ENCODE data around the gene UBL4B.

Gene UBL4B

GRCh38 chr1:110118636-110119396 is 6.6 kb downstream of the UBL4B start:
- DNase-seq = no peak

DNA sequence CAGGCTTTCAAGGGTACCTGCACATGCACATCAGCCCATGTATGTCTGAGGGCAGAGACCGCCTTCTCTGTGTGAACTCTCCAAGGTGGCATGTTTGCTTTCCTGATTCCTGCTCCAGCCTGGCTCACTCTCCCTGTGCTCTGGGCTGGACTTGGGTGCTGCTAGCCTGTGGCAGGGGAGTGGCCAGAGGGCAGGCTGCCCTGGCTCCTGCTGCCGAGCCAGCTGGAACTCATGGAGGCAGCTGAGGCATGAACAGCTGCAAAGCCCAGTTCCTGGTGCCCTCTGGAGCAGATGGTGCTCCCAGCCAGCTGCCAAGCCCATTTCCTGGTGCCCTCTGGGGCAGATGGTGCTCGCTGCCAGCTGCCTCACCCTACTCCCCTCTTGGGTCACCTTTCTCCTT is 7.6 kb downstream of the UBL4B start:
- DNase-seq = no peak

DNA sequence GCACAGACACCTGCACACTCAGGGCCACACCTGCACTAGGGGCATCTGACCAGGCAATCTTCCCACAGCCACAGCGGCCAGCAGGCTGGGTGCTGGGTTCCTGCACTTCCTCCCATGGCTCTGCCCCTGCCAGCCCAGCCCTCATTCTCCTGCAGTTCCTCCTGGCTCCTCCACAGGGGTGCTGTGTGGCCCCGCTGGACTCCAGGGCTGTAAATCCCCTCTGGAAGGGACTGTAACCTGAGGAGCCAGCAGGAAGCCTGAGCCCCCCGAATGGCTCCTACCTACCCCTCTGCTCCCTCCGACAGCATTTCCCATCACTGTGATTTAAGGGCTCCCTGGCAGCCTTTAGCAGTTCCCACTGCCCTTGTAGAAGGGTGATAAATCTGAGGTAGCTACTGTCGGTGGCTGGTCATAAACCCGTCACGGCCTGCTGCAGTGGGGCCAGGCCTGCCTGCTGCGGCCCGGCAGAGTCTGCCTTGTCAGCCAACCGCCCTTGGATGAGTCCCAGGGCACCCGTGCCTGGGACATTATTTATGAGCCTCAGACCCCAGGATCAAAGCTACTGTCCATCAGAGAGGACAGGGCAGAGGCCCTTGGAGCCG is 8.8 kb downstream of the UBL4B start:
- DNase-seq = no peak

DNA sequence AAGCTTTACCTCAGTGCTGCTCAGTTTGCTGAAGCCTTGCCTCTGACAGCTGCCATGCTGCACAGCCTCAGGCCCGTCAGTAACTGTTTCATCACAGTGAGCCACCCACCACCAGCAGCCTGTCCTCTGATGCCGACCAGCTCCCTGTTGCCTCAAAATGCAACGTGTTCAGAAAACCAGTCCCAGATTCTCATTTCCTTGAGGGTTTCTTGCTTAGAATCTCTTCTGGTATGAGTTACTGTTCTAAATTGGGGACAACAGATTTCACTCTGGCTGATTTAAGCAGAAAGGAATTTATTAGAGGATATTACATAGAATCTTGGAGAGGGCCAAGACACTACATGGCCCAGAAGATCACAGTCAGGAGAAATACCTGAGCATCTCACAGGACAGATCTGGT is 11.0 kb downstream of the UBL4B start:
- no peak for DNase-seq

DNA sequence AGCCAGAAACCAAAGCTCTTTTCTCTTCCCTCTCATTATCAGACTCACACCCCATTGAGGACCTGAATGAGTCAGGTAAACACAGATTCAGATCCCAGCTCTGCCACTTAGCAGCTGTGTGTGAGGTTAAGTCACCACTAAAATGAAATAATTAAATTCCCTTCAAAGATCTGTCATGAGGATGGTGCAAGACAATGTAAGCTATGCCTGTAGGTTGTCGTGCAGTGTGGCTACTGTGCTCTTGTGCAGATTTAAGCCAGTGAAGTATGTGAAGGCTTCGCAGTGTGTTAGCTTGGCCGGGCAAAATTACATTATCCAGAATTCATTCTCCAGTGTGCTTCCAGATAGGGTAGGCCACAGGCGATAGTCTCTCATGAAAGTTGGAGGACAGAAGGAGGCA is 13.6 kb downstream of the UBL4B start:
- DNase-seq = no peak

DNA sequence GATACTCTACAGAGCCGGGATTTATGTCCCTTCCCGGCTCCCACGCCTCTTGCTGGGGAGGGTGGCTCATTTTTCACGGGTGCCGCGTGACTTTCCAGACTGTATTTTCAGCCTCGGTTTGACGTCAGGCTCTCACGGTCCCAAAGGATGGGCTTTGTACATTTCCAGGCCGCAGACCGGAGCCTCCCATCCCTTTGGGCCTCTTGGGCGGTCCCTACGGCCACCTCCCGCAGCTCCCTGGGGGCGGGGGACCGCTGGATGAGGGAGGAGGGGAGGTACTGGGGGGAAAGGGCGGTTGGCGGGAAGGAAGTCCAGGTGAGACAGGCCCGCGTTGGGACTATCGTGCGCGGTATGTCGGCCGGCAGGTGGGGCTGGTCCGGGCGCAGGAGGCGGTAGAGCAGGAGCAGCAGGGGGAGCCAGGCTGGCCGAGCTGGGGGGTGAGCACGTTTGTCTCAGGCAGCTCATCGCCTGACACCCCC is 17.9 kb downstream of the UBL4B start:
- DNase-seq = no peak

DNA sequence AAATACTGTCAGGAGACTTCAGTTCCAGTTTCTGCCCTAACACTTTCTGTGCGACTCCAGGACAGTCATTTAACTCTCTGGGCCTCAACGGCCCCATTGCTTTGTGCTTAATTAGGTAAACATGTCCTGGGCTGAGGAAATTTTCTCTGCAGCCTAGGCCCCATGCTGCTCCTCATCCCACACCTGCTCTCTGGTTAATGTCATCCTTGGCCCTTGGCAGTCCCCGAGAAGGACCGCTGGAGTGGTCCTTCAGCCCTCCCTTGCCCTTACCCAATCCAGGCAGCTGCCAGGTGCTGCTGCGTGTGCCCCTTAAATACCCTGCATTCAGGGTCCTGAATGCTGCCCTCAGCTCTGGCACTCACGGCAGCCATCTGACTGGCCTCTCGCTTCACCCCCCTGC is 18.7 kb downstream of the UBL4B start:
- no peak for DNase-seq

GRCh38 chr1:110132682-110133081 is 20.4 kb downstream of the UBL4B start:
- DNase-seq = no peak

DNA sequence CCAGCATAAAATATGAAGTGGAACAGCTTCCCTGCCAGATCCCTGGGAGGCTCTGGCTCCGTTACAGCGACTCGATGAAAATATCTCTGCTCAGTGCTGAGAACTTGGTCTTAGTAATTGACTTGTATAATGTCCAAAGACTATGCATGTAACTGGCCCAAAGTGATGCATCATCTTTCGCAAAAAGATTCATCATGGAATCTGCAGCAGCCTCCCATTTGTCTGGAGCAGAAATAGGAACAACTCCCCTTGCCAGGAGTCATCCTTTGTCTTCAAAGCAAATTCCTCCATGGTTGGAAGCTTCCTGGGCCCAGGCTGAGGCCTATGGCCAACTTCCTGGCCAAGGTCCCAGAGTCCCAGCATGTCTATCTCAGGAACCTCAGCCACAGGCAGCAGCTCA is 21.2 kb downstream of the UBL4B start:
- no peak for DNase-seq

- no peak for DNase-seq
Observed at GRCh38 chr1:110134050-110134595, 21.9 kb downstream of the UBL4B start.

DNA sequence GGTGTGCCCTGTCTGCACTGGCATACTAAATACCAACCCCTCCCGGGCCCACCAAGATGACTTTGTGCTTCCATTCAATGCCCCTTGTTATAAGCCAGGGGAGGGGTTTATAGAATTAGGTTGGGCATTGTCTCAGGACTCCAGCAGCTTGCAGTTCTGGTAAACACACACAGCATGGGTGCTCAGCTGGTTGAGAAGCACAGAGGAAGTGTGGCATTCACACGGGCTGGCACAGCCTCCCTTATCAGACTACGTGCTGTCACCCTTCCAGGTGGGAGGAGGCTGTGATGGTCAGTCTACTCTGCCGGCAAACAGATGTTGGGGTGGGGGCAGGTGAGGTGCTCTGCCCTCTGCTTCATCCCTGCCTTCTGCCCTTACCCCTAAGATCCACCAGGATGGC is 23.0 kb downstream of the UBL4B start:
- no peak for DNase-seq

- no peak for DNase-seq
Observed at GRCh38 chr1:110135666-110136065, 23.4 kb downstream of the UBL4B start.

DNA sequence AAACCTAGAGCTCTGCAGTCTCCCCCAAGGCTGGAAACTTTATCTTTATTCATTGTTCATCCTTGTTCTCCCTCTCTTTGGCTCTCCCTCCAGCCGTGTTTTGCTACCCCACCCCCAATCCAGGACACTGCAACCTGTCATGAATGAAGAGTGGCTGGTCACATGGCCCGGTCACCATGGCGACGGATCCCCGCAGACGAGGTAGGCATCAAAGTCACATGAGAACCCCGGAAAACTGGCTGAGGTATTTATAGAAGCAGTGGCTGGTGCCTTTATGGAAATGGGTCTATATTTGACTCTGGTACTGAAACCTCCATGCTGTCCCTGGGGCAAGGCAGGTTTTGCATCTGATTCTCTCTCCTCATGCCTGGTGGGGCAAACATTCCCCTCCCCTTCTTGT is 24.7 kb downstream of the UBL4B start:
- no peak for DNase-seq

DNA sequence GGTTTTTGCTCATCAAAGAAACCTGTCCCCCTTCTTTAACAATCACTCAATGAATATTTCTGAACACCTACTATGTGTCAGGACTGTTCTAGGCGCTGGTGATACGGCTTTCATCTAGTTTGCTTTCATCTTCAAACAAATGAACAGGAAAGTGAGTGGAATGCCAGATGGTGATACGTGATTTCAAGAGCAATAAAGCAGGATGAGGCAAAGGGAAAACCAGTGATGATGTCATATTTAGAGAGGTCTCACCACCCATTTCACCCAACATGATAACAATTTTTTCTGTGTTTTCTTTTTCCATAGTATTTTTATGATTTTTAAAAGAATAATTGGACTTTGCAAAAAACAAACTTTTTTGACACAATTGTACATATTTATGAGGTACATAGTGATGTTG is 26.7 kb downstream of the UBL4B start:
- DNase-seq = no peak

DNA sequence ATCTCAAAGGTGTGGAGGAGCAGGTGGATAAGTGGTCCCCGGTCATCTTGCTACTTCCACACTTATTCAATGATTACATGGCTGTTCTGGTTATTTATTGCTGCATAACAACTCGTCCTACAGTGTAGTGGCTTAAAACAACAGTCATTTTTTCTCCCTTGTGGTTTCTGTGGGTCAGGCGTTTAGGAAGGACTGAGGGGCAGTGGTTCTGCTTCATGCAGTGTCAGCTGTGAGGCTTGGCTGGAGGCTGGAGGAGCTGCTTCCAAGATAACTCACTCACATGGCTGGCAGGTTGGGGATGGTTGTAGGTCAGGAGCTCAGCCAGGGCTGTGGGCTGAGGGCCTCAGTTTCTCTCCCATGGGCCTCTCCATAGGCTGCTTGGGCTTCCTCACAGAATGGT is 32.1 kb downstream of the UBL4B start:
- no peak for DNase-seq

- DNase-seq = no peak
Observed at GRCh38 chr1:110148961-110149360, 36.7 kb downstream of the UBL4B start.

DNA sequence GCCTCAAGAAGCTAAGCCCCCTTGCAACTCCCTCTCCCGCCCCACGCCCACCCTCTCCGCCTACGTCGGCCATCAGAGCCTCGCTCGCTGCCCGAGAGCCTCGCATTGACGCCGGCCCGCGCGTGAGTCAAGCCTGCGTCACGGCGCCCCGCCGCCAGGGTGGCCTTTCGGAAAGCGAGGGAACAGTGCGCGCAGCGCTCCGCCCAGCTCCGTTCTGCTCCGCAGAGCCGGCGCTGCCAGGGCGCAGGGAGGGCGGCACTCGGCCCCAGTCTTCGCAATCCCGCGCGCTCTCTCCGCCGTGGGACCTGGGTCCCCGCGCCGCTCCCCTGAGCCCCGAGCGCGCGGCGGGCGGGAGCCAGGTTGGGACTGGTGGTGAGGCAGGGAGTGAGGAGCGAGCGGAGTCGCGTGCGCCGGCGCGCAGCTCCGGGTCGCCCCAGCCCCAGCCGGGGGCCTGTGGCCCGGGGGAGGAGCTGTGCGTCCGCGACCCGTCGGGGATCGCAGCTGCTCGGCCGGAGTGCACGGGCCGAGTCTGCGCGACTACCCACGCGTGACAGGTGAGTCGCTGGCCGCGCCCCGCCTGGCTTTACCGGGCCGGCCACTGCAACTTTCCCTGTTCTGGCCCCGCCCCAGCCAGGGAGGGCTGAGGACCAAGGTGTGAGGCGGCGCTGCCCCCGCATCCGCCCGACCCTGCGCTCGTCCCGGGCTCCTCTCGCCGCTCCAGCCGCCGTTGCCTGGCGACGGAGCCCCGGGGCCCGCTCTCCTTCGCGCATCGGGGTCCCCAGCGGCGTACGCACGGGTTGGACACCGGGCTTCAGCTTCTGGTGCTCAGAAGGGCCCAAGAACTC is 38.3 kb downstream of the UBL4B start, which contains the start of gene SLC6A17:
Gene SLC6A17, plus strand, starts transcription at position 165 of the 845 bp plus-strand sequence. CDS start 16,436 bp downstream, outside the sequence.
- DNase-seq = no peak

DNA sequence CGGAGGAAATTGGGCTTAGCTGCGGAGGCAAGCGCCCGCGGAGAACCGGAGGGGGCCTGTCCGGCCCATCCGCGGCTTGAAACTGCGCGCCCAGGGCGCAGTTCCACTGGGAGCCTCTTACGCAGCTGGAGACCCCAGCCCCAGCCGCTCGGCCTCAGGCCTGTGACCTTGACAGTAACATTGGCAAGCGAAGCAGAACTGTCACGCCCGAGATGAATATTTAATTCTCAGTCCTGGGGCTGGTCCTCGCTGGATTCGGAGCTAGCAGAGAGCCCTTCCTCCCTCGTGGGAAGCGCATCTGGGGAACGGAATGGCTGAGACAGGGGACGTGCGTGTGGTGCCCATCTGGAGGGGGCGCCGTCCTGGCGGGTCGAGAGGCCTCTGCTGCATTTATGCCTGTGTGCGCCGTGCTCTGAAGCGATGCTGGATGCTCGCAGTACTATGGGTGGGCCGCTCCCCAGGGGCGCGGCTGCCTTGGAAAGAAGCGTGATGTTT is 39.0 kb downstream of the UBL4B start:
- DNase-seq = no peak

DNA sequence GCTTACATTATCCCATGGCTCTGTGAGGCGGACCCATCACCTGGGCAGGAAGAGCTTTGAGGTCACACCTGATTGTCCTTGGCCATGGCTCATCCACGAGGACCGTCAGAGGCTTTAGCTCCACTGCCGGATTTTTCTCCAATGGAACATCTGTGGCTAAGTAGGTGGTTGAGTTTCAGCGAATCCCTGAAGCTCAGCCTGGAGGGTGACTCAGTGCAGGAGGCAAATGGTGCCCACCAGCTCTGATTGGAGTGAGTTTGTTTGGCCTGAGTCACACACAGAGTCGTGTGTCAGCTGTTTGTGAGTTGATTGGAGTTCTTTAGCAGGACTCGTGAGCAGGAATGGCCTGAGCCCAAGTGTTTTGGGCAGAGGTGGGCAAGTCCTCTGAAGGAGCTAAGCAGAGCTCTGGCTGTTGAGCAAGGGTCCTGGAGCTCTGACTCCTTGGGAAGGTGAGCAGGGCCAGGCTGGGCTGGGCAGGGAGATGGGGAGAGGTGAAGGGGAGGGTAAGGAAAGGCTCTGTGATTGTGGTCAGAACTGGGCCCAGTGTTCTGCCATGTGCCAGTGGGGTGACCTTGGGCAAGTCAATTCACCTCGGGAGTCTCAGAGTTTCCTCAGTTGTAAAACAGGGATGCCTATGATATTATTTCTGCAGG is 40.0 kb downstream of the UBL4B start:
- no peak for DNase-seq

GRCh38 chr1:110153407-110153950 is 41.2 kb downstream of the UBL4B start:
- DNase-seq = no peak

GRCh38 chr1:110155878-110156522 is 43.8 kb downstream of the UBL4B start:
- no peak for DNase-seq

DNA sequence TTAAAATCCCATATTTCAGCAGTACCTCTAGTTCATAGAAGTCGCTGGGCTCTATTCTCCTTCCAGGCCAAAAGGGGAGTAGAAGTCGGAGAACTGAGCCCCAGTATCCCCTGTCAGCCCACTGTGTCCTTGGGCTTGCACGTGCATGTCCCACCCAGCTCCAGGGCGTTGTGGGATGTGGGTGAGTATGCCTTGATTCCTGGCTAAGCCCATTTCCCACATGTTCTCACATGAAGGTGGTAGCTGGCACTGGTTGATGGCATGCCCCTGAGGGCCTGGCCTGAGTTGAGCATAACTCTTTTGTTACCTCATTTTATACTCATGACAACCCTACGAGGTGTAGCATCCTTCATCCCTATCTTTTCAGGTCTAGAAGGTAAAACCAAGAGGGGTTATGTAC is 46.0 kb downstream of the UBL4B start:
- no peak for DNase-seq

Data from effector CD8-positive, alpha-beta T cell (primary cell).